ENCODE results near the gene EPB41L4B. TPM values are rescaled to one million over a fixed set of nuclear protein-coding genes. Genes with fewer than 3 reads are reported as not detected.

Gene EPB41L4B
- total RNA-seq, 2 experiments from 2014 or later, result 0.74 TPM

DNA sequence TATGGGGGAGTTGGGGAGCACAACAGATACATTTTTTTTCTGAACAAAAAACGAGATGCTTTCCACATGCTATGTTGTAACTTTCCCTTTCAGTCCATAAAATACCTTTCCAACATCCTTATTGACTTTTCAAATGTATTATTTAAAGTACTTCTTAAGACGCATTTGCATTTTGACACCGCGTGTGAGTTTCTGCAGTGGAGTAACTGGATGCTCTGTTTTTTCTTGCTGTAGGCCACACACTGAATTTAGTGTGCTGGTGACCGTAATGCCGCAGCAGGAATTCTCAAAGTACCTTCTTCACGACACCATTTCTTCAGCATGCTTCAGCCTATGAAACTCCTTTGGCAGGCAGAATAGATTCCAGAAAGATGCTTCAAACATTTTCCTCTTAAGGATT lies 14.3 kb upstream of the EPB41L4B start:
- Mint-ChIP-seq H3K36me3 (no peaks in the 10 kb centered on the region), H3K4me3 (no peak overlapping the region), H3K4me1 (no peaks in the 10 kb centered on the region), H3K27me3 (peaks cover 6% of the 10 kb centered on the region), H3K27ac (no peak overlapping the region), H3K9me3 (no peaks in the 10 kb centered on the region)
- DNase-seq, result no peak

DNA sequence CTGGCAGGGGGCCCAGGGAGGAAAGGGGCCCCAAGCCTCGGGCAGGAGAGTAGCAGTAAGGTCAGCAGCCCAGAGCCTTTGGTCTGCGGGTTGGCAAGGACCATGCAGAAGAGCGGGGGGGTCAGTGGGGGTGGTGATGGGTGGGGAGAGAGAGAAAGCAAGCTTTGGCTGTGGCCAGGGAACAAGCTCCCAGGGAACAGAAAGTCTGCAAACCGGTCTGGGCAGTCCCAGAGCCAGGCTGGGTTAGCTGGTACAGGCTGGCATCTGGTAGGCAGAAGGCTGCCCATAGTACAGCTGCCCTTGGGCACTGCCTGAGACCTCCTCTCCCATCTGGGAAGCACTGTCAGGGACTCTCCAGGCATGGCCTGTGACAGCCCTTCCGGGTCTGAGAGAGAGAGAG lies 10.5 kb upstream of the EPB41L4B start:
- no peaks in the 10 kb centered on the region for H3K4me1 Mint-ChIP-seq
- no peaks in the 10 kb centered on the region for H3K9me3 Mint-ChIP-seq
- H3K27me3 Mint-ChIP-seq, result peaks cover 38% of the 10 kb centered on the region
- H3K4me3 Mint-ChIP-seq, result no peak overlapping the region
- H3K36me3 Mint-ChIP-seq, result no peaks in the 10 kb centered on the region
- no peak for DNase-seq
- no peak overlapping the region for H3K27ac Mint-ChIP-seq

DNA sequence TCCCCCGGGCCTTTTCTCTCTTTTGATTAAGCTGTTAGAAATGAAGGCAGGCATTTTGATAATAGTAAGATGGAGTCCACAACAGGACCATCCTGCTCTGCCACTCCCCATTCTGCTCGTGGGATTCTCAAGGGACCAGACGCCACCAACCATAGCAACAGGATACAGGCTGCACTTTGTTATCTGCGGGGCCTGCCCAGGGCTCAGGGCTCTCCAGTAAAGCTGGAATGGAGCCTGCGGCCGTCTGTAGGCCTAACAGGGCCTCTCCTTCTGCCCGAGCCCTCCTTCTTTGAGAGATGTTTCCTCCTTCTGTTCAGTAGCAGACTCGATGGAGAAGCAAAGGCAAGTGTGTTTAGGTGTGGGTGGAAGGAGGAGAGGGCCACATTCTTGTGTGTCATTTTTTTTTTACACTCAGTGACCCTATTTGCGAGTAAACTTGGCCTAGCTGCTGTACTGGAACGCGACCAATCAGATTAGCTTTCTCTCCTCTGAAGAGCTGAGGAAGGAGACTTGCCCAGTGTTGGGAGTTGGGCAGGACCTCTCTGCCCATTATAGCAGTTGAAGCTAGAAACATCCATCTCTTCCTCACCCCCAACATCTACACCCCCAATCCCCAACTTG lies 8.9 kb upstream of the EPB41L4B start:
- Mint-ChIP-seq H3K9me3 (no peaks in the 10 kb centered on the region), H3K4me3 (no peak overlapping the region), H3K27me3 (peaks cover 41% of the 10 kb centered on the region), H3K4me1 (no peaks in the 10 kb centered on the region), H3K36me3 (no peaks in the 10 kb centered on the region), H3K27ac (no peak overlapping the region)
- no peak for DNase-seq

GRCh38 chr9:109328978-109329637 lies 8.2 kb upstream of the EPB41L4B start:
- Mint-ChIP-seq H3K4me1 (no peaks in the 10 kb centered on the region), H3K27ac (no peak overlapping the region), H3K36me3 (no peaks in the 10 kb centered on the region), H3K9me3 (no peaks in the 10 kb centered on the region), H3K4me3 (no peak overlapping the region), H3K27me3 (peaks cover 41% of the 10 kb centered on the region)
- no peak for DNase-seq

- Mint-ChIP-seq H3K9me3 (no peaks in the 10 kb centered on the region), H3K27ac (no peak overlapping the region), H3K36me3 (no peaks in the 10 kb centered on the region), H3K27me3 (peaks cover 60% of the 10 kb centered on the region), H3K4me1 (peaks cover 6% of the 10 kb centered on the region), H3K4me3 (no peak overlapping the region)
- no peak for DNase-seq
Measured at GRCh38 chr9:109325089-109325488, 4.2 kb upstream of the EPB41L4B start.

- no peak overlapping the region for H3K4me3 Mint-ChIP-seq
- H3K27ac Mint-ChIP-seq, result no peak overlapping the region
Measured at GRCh38 chr9:109323771-109324170, 2.9 kb upstream of the EPB41L4B start.

DNA sequence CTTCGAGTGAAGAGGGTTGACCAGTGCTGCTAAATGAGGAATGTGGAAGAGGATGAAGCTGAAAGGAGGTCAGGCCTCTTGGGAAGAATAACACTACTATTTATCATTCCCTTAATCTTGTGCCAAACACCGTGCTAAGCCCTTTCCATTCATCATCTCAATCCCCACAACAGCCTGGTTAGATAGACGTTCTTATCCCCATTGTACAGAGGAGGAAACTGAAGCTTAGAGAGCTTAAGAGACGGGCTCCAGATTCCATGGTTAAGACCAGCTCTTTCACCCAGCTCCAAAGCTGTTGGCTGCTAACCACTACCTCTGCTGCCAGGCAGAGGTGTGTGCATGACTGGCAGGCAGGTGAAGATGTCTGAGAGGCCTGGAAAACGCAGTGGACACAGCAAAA lies 868 bp upstream of the EPB41L4B start:
- H3K9me3 Mint-ChIP-seq, result no peaks in the 10 kb centered on the region
- H3K36me3 Mint-ChIP-seq, result no peaks in the 10 kb centered on the region
- peaks cover 63% of the 10 kb centered on the region for H3K27me3 Mint-ChIP-seq
- no peak for DNase-seq
- H3K27ac Mint-ChIP-seq, result no peak overlapping the region
- H3K4me3 Mint-ChIP-seq, result no peak overlapping the region
- peaks cover 13% of the 10 kb centered on the region for H3K4me1 Mint-ChIP-seq

More at GRCh38 chr9:109323771-109324170, 2.9 kb upstream of the EPB41L4B start:
- Mint-ChIP-seq H3K36me3 (no peaks in the 10 kb centered on the region), H3K9me3 (no peaks in the 10 kb centered on the region), H3K27me3 (peaks cover 61% of the 10 kb centered on the region), H3K4me1 (peaks cover 12% of the 10 kb centered on the region)
- no peak for DNase-seq

- Mint-ChIP-seq H3K27me3 (peaks cover 72% of the 10 kb centered on the region), H3K36me3 (no peaks in the 10 kb centered on the region), H3K4me3 (no peak overlapping the region), H3K4me1 (peaks cover 13% of the 10 kb centered on the region), H3K27ac (no peak overlapping the region), H3K9me3 (no peaks in the 10 kb centered on the region)
- peak; percentile 19 for DNase-seq
Measured at GRCh38 chr9:109320331-109320741, 523 bp downstream of the EPB41L4B start.

DNA sequence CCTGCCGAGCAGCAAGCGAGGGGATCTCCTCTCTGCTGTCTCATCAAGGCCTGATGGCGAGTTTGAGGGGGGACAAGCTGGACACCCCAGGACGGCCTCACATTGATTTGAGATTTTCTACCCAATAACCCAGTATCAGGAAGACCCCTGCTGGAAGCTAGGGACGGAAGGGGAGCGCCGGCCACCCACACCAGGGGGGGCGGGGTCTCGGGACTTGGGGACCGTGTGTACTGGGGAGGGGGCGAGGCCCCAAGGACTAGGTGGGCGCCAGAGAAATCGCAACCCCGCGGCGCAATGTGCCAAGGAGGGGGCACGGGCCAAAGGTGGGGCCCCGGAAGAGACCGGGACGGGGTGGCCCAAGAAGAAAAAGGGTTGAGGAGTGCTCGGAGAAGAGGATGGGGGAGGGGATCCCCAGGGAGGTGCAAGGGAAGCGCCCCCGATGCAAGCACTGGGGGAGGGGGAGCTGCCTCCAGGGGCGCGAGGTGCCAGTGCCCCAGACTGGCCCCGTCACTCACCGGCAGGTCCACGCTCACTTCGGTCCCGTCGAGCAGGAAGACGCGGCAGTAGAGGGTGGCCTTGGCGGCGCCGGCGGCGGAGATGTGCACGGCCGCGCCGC lies 1.1 kb downstream of the EPB41L4B start:
- peaks cover 77% of the 10 kb centered on the region for H3K27me3 Mint-ChIP-seq
- H3K36me3 Mint-ChIP-seq, result no peaks in the 10 kb centered on the region
- peak overlapping the region; percentile 71 for H3K4me3 Mint-ChIP-seq
- H3K9me3 Mint-ChIP-seq, result no peaks in the 10 kb centered on the region
- H3K4me1 Mint-ChIP-seq, result peaks cover 13% of the 10 kb centered on the region
- no peak overlapping the region for H3K27ac Mint-ChIP-seq
- peak; percentile 19 for DNase-seq

GRCh38 chr9:109319017-109319625 lies 1.7 kb downstream of the EPB41L4B start:
- Mint-ChIP-seq H3K4me3 (peak overlapping the region; percentile 71), H3K27ac (no peak overlapping the region), H3K4me1 (peaks cover 13% of the 10 kb centered on the region), H3K27me3 (peaks cover 78% of the 10 kb centered on the region), H3K36me3 (no peaks in the 10 kb centered on the region), H3K9me3 (no peaks in the 10 kb centered on the region)
- no peak for DNase-seq

DNA sequence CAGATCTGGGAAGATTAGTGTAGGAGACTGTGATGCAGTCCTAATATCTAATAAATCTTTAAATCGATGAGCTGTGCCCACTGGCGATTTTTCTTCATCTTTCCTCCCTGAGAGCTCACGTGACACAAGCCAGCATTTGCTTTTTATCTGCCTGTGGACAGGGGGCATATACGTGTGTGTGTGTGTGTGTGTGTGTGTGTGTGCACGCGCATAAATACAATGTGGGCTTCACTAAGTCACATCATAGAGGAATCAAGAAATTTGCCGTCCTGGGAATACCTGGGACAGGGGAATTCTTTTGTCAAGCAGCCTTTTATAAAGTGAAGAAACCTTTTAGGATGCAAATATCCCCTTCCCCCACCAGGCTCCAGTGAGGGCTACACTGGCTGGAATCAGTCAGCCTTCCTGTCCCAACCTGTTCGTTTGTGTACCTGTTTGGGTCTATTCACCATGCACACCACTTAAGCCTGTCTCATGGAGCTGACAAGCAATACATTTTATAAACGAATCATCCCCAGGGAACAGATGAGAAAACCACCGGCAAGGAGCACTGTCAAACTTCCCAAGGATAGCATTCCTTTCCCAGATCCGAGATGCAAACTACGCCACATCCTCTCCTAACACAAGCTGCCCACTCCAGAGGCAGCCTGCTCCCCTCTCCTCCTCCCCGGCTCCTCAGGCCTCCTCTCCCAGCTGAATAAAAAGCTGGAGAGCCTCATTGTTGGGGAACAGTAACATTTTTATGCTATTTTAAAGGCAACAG lies 2.7 kb downstream of the EPB41L4B start:
- no peaks in the 10 kb centered on the region for H3K36me3 Mint-ChIP-seq
- peaks cover 81% of the 10 kb centered on the region for H3K27me3 Mint-ChIP-seq
- no peak overlapping the region for H3K4me3 Mint-ChIP-seq
- peaks cover 13% of the 10 kb centered on the region for H3K4me1 Mint-ChIP-seq
- no peaks in the 10 kb centered on the region for H3K9me3 Mint-ChIP-seq
- DNase-seq, result no peak
- H3K27ac Mint-ChIP-seq, result no peak overlapping the region

DNA sequence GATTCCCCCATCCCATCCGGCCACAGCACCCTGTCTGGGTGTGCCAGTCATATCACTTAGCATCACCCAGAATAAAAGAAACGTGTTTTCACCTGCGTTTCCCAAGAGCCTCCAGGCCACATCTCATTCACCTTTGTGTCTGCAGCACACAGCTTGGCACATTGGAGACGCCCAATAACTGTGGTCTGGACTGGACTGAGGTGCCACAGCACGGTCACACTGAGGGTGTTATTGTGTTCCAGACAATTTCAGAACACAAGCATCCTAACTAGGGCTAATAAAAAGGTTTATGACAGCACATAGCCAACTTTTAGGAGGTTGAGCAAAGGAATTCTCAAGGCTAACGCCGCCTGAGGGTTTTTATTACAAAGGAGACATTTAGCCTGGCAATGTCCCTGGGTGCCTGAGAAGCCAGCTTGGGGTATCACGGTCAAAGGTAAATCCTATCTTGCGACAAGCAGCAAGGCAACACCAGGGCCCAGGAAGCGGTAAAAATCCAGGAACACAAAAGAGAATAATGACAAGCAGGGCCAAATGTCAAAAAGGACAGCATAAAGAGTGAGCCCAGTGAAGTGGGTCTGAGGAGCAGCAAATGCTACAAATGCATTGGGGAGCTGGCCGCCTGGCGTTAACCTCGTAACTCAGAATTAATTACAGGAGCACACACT lies 3.4 kb downstream of the EPB41L4B start:
- H3K4me1 Mint-ChIP-seq, result peaks cover 13% of the 10 kb centered on the region
- no peaks in the 10 kb centered on the region for H3K9me3 Mint-ChIP-seq
- no peak overlapping the region for H3K27ac Mint-ChIP-seq
- H3K36me3 Mint-ChIP-seq, result no peaks in the 10 kb centered on the region
- peaks cover 84% of the 10 kb centered on the region for H3K27me3 Mint-ChIP-seq
- DNase-seq, result no peak
- no peak overlapping the region for H3K4me3 Mint-ChIP-seq

DNA sequence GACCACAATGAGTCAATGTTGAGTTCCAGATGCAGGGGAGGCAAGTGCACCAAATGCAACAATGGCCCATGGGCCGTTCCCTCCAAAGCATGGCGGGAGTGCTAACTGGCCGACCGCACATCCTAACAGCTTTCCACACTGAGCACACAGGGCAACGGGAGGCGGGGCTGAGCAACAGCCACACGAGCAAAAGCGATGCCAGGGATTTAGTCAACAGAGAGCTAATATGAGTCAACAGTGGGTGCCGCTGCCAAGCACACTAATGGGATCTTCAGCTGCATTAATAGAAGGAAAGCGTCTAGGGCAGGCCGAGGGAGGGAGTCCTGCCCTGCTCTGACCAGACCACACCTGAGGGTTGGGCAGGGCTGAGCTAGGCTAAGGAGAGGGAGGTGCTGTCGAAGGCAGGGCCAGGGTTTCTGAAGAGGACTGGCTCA lies 4.6 kb downstream of the EPB41L4B start:
- Mint-ChIP-seq H3K36me3 (no peaks in the 10 kb centered on the region), H3K9me3 (no peaks in the 10 kb centered on the region), H3K27ac (no peak overlapping the region), H3K4me3 (no peak overlapping the region), H3K4me1 (peaks cover 14% of the 10 kb centered on the region), H3K27me3 (peaks cover 72% of the 10 kb centered on the region)
- no peak for DNase-seq

DNA sequence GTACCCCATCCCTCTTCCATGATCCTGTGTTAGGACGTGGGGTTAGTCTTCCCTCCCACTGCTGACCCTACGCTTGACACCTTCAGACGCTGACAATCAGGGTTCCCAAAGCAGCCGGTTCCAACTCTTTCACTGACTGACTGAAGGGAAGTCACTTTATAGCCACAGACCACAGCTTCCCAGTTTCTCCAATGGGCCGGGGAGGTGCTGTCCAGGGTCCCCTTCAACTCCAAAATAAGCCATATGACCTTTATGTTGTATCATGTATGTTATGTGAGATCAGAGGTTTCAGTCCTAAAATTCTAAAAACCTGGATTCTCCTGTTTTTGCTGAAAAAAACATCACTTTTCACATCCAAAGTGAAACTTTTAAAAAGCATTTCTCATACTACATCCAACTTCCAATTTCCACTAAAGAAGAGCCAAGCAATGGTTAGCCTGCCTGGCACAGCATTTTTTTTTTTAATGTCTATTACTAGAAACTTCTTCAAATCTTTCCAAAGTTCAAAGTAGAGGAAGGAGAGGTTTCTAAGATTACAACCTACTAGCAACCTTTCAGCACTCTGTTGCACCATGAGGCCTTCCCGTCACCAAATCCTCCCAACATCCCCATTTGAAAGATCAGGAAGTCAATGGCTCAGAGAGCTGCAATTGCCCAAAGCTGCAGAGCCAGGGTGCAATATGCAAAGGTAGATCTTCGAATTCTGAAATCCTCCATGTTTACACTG lies 5.2 kb downstream of the EPB41L4B start:
- H3K27ac Mint-ChIP-seq, result no peak overlapping the region
- H3K9me3 Mint-ChIP-seq, result no peaks in the 10 kb centered on the region
- H3K4me3 Mint-ChIP-seq, result no peak overlapping the region
- peaks cover 11% of the 10 kb centered on the region for H3K4me1 Mint-ChIP-seq
- DNase-seq, result no peak
- H3K27me3 Mint-ChIP-seq, result peaks cover 72% of the 10 kb centered on the region
- no peaks in the 10 kb centered on the region for H3K36me3 Mint-ChIP-seq
